ENCODE data around the gene TSPAN18. TPM values are rescaled to one million over a fixed set of nuclear protein-coding genes. Genes with fewer than 3 reads are reported as not detected.
A peak's percentile ranks its signal among the peaks of the same experiment; 100 is the strongest.

The TSPAN18 gene
- total RNA-seq, 4 donors from 2014 or later = 0.95 to 4.5 (median 2.3) TPM

GRCh38 chr11:44861849-44862557 is 135.2 kb downstream of the TSPAN18 start:
- intact Hi-C loops (cut with DNase I; ENCODE audit: low total_unique reads) = no loop called here
- DNase-seq (ENCODE audit: low spot score in 2 of 2) = peak; percentile 56 to 88
- TF ChIP-seq POLR2A (IDR thresholded peaks at IDR 0.05) = no peak
- no peak for TF ChIP-seq CTCF (IDR thresholded peaks at IDR 0.05)
- WGBS, 2 donors = 50 to 64% methylated on average over 18 to 19 of the region's 19 CpGs
- H3K4me3 ChIP-seq (ENCODE audit: low read depth, poor library complexity, severe bottlenecking) = no peak overlapping the region

GRCh38 chr11:44862558-44863101 is 135.9 kb downstream of the TSPAN18 start:
- TF ChIP-seq POLR2A (IDR thresholded peaks at IDR 0.05) (no peak), CTCF (IDR thresholded peaks at IDR 0.05) (no peak)
- WGBS, 2 donors = 84 to 91% methylated on average over 5 of the region's 5 CpGs
- DNase-seq (ENCODE audit: low spot score in 2 of 2) = no peak
- no peak overlapping the region for H3K4me3 ChIP-seq (ENCODE audit: low read depth, poor library complexity, severe bottlenecking)
- intact Hi-C loops (cut with DNase I; ENCODE audit: low total_unique reads) = no loop called here

- no peak for DNase-seq (ENCODE audit: low spot score in 2 of 2)
- 71 to 83% methylated on average over 6 of the region's 6 CpGs for WGBS, 2 donors
- intact Hi-C loops (cut with DNase I; ENCODE audit: low total_unique reads) = no loop called here
- no peak overlapping the region for H3K4me3 ChIP-seq (ENCODE audit: low read depth, poor library complexity, severe bottlenecking)
- no peak for TF ChIP-seq POLR2A (IDR thresholded peaks at IDR 0.05)
- no peak for TF ChIP-seq CTCF (IDR thresholded peaks at IDR 0.05)
Observed at GRCh38 chr11:44863231-44863630, 136.5 kb downstream of the TSPAN18 start.

- WGBS, 2 donors = 58 to 62% methylated on average over 7 of the region's 7 CpGs
- no peak for DNase-seq (ENCODE audit: low spot score in 2 of 2)
- TF ChIP-seq POLR2A (IDR thresholded peaks at IDR 0.05) (no peak), CTCF (IDR thresholded peaks at IDR 0.05) (no peak)
- intact Hi-C loops (cut with DNase I; ENCODE audit: low total_unique reads) = no loop called here
- H3K4me3 ChIP-seq (ENCODE audit: low read depth, poor library complexity, severe bottlenecking) = no peak overlapping the region
Observed at GRCh38 chr11:44865866-44866272, 139.1 kb downstream of the TSPAN18 start.

- H3K4me3 ChIP-seq (ENCODE audit: low read depth, poor library complexity, severe bottlenecking) = no peak overlapping the region
- intact Hi-C loops (cut with DNase I; ENCODE audit: low total_unique reads) = no loop called here
- TF ChIP-seq POLR2A (IDR thresholded peaks at IDR 0.05) = no peak
- no peak for TF ChIP-seq CTCF (IDR thresholded peaks at IDR 0.05)
- WGBS, 2 donors = 68 to 72% methylated on average over 6 of the region's 6 CpGs
- DNase-seq (ENCODE audit: low spot score in 2 of 2) = no peak
Observed at GRCh38 chr11:44866286-44866685, 139.5 kb downstream of the TSPAN18 start.
